GM19099 (cell line): ENCODE data around the gene DHX16.

Source experiments
- POLR2A ChIP-seq: IDR thresholded peaks from 3 replicates; pipeline ENCODE4 v1.6.1; 2011; ENCODE audit warnings: low read depth; ENCODE audit not compliant: insufficient read length; ENCODE audit errors: extremely low read depth

The DHX16 gene

GRCh38 chr6:30654798-30655742 lies 17.7 kb downstream of the DHX16 start:
- TF ChIP-seq POLR2A, result no peak

GRCh38 chr6:30651143-30651542 lies 21.7 kb downstream of the DHX16 start:
- no peak for TF ChIP-seq POLR2A

GRCh38 chr6:30647242-30648116 lies 25.3 kb downstream of the DHX16 start:
- TF ChIP-seq POLR2A, result peak; percentile 53

GRCh38 chr6:30646450-30647241 lies 26.2 kb downstream of the DHX16 start, which contains the start of gene C6orf136:
C6orf136 (plus strand) TSS chr6:30647133; CDS start chr6:30647232, 99 bp downstream.
- no peak for TF ChIP-seq POLR2A

- TF ChIP-seq POLR2A, result no peak
Observed at GRCh38 chr6:30645989-30646388, 26.8 kb downstream of the DHX16 start.

- no peak for TF ChIP-seq POLR2A
Observed at GRCh38 chr6:30644769-30645168, 28.0 kb downstream of the DHX16 start.

- TF ChIP-seq POLR2A, result no peak
Observed at GRCh38 chr6:30643656-30644055, 29.1 kb downstream of the DHX16 start.

- no peak for TF ChIP-seq POLR2A
Observed at GRCh38 chr6:30641048-30641447, 31.8 kb downstream of the DHX16 start.

GRCh38 chr6:30640481-30640880 lies 32.3 kb downstream of the DHX16 start:
- no peak for TF ChIP-seq POLR2A

GRCh38 chr6:30635834-30636233 lies 37.0 kb downstream of the DHX16 start:
- no peak for TF ChIP-seq POLR2A

GRCh38 chr6:30626484-30627366 lies 46.1 kb downstream of the DHX16 start, which contains the start of gene ATAT1:
ATAT1 (plus strand) TSS chr6:30626874.
- TF ChIP-seq POLR2A, result peak; percentile 72

- no peak for TF ChIP-seq POLR2A
Observed at GRCh38 chr6:30625511-30625910, 47.3 kb downstream of the DHX16 start.

GRCh38 chr6:30619561-30619960 lies 53.2 kb downstream of the DHX16 start:
- TF ChIP-seq POLR2A, result no peak
